ENCODE measurements around the gene RSPRY1. TPM values are rescaled to one million over a fixed set of nuclear protein-coding genes. Genes with fewer than 3 reads are reported as not detected.

Gene RSPRY1
- total RNA-seq, 1 donor from 2014 or later: 34.9 TPM

DNA sequence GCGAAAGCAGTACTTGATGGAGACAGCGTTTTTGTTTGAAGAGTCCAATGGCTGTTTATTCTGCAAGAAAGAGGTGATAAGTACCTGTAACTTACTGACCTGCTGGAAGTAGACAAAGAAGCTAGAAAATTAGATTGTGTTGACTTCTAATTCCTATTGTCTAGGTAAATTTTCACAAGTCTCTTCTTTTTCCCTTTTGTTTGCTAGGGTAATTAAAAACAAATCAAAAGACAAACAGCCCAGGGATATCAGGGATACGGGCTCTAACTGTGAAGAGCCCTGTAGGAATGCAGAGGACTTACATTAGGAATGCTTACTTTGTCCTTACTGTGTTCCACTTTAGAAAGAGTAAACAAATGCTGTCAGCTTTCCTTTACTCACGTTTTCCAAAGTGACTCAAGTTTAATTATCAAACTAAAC is 7.3 kb upstream of the RSPRY1 start:
- peak overlapping the region; percentile 51 for H3K27ac ChIP-seq
- TF ChIP-seq, protein P1, sequence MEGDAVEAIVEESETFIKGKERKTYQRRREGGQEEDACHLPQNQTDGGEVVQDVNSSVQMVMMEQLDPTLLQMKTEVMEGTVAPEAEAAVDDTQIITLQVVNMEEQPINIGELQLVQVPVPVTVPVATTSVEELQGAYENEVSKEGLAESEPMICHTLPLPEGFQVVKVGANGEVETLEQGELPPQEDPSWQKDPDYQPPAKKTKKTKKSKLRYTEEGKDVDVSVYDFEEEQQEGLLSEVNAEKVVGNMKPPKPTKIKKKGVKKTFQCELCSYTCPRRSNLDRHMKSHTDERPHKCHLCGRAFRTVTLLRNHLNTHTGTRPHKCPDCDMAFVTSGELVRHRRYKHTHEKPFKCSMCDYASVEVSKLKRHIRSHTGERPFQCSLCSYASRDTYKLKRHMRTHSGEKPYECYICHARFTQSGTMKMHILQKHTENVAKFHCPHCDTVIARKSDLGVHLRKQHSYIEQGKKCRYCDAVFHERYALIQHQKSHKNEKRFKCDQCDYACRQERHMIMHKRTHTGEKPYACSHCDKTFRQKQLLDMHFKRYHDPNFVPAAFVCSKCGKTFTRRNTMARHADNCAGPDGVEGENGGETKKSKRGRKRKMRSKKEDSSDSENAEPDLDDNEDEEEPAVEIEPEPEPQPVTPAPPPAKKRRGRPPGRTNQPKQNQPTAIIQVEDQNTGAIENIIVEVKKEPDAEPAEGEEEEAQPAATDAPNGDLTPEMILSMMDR (IDR thresholded peaks at IDR 0.05): no peak
- peak; percentile 59 to 89 for ATAC-seq
- H3K9me3 ChIP-seq: no peaks in the 10 kb centered on the region
- H3K27me3 ChIP-seq (ENCODE audit: low read depth): no peaks in the 10 kb centered on the region
- DNase-seq: no peak
- intact Hi-C loops (cut with DNase I): no loop called here
- no peaks in the 10 kb centered on the region for H3K36me3 ChIP-seq
- peaks cover 22% of the 10 kb centered on the region for H3K4me1 ChIP-seq
- H3K4me3 ChIP-seq: no peak overlapping the region

DNA sequence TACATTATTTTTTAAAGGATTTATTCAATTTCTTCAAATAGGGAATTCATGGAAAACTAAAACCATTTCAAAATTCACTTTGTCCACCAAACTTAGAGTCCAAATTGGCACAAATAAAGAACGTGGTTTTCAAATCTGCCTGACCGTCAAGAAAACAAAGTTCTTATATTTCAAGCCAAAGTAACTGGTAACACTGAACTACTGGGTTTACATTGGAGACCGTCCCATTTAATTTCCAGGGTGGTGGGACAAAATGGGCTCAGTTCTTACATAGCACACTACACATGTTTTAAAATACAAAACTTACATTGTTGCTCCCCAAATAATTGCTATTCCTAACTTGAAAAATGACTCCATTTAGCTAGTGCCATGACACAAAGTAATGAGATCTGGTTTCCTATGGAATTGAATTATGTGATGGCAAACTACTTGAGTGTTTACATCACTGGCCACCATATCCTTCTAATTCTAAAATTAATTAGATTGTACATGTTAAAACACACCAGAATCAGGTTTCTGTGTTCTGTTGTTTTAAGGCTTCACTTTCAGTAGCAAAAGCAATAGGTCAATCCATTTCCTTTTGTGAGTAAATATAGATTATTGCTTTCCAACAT is 6.8 kb upstream of the RSPRY1 start:
- DNase-seq: no peak
- intact Hi-C loops (cut with DNase I): no loop called here

DNA sequence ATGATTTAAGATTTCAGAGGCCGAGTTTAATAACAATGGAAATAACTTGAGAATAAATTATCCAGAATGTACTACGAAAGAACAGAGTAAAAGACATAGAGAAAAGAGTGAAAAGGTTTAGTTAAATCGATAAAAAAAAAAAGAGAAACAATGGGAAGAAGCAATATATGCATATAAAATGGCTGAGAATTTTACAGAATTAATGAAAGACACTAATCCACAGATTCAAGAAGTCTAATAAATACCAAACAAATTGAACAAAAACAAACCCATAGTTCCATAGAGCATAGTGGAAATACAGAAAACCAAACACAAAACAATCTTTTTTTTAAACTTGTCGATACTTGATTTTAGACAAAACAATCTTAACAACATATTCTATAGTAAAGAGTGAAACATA is 2.0 kb upstream of the RSPRY1 start:
- Histone ChIP-seq H3K4me1 (peaks cover 28% of the 10 kb centered on the region), H3K27me3 (ENCODE audit: low read depth) (no peaks in the 10 kb centered on the region), H3K27ac (no peak overlapping the region), H3K36me3 (no peaks in the 10 kb centered on the region), H3K9me3 (no peaks in the 10 kb centered on the region), H3K4me3 (no peak overlapping the region)
- no peak for ATAC-seq
- intact Hi-C loops (cut with DNase I): no loop called here
- TF ChIP-seq, protein P1 (IDR thresholded peaks at IDR 0.05): no peak
- no peak for DNase-seq

More for the DNA sequence above, 6.8 kb upstream of the RSPRY1 start:
- Histone ChIP-seq H3K27me3 (ENCODE audit: low read depth) (no peaks in the 10 kb centered on the region), H3K4me3 (no peak overlapping the region), H3K36me3 (no peaks in the 10 kb centered on the region), H3K4me1 (peaks cover 24% of the 10 kb centered on the region), H3K9me3 (no peaks in the 10 kb centered on the region), H3K27ac (peak overlapping the region; percentile 51)
- ATAC-seq: no peak
- TF ChIP-seq, protein P1 (IDR thresholded peaks at IDR 0.05): no peak

DNA sequence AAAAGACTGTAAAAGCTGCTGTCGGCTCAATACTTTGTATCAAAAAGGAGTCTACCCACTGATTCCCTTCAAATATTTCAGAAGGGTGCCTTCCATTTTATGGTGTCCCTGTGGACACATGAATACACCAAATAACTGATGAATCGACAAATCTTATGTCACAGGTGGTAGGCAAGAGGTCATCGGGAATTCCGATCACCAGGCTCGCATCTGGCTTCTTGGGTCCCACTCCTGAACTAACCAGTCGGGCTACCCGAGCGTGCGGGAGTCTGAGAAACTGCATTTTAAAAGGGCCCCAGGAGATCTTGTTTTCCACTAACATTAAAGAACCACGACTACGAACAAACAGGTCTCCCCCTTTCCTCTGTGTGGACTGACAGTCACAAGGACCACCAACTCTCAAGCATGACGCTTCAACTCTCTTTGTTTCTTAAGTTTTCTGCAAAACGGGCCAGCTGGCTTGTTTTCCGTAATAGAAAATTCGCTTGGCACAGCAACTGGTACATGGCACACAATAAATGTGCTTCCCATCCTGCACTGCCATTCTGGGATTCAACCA is 1.2 kb upstream of the RSPRY1 start:
- H3K27me3 ChIP-seq (ENCODE audit: low read depth): no peaks in the 10 kb centered on the region
- peak overlapping the region; percentile 91 for H3K27ac ChIP-seq
- DNase-seq: no peak
- peak overlapping the region; percentile 93 for H3K4me3 ChIP-seq
- no peaks in the 10 kb centered on the region for H3K9me3 ChIP-seq
- H3K36me3 ChIP-seq: no peaks in the 10 kb centered on the region
- TF ChIP-seq, protein P1 (IDR thresholded peaks at IDR 0.05): no peak
- H3K4me1 ChIP-seq: peaks cover 24% of the 10 kb centered on the region
- intact Hi-C loops (cut with DNase I): no loop called here
- ATAC-seq: no peak

DNA sequence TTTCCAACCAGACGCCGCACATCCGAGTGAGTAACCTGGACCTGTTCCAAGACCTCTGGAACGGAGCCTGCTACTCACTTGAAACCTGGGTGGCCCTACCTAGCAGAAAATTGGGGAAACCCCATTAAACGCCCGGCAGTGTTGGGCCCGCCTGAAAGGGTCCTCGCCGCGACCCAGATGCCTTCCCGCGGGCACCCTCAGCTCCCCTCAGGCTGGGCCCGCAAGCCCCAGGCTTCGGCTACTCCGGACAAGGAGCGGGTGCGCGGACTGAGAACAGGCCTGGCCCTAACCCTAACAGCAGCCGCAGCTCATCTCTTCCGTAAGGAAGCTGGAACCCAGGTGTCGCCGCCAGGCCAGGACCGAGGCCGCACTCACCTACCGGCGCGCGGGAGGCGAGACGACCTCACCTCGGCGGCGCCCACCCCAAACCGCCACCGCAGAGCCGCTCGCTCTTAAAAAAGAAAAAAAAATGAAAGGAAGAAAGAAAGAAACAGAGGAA is 634 bp upstream of the RSPRY1 start:
- peak overlapping the region; percentile 91 for H3K27ac ChIP-seq
- TF ChIP-seq, protein P1 (IDR thresholded peaks at IDR 0.05): no peak
- no peaks in the 10 kb centered on the region for H3K27me3 ChIP-seq (ENCODE audit: low read depth)
- intact Hi-C loops (cut with DNase I): no loop called here
- H3K9me3 ChIP-seq: no peaks in the 10 kb centered on the region
- DNase-seq (peak; percentile 69), ATAC-seq (peak; percentile 18 to 51)
- H3K4me1 ChIP-seq: peaks cover 24% of the 10 kb centered on the region
- no peaks in the 10 kb centered on the region for H3K36me3 ChIP-seq
- H3K4me3 ChIP-seq: peak overlapping the region; percentile 93
